IMR-90 (cell line): ENCODE data around the gene HYAL1. TPM values are rescaled to one million over a fixed set of nuclear protein-coding genes. Genes with fewer than 3 reads are reported as not detected.

Experiments used
- ATAC-seq: fragments of 200-7000 bp; cut with Tn5 transposase; 2 replicates; pipeline ENCODE4 v1.9.1; 2020; ENCODE audit warnings: low read depth, mild to moderate bottlenecking, moderate library complexity
- BruUV-seq: library from RNA; stranded (reverse); fragments of 400-500 nt; replicated peaks from 2 replicates; lab custom pipeline; 2021; lab: Mats Ljungman, UMichigan
- CTCF ChIA-PET: fragments of 300-600 bp; formaldehyde crosslinking; extraction: SDS; loops from one replicate; lab custom pipeline; 2021; ENCODE audit warnings: antibody characterized with exemption; lab: Yijun Ruan, JAX
- POLR2A ChIA-PET: fragments of 300-600 bp; sonication (Branson Sonifier 250); formaldehyde crosslinking; loops from one replicate; lab custom pipeline; 2022; ENCODE audit warnings: antibody characterized with exemption; ENCODE audit not compliant: unreplicated experiment; lab: Charles Lee
- DNase-seq: peaks from one replicate; pipeline ENCODE4 v3.0.0; 2013
- H2AFZ ChIP-seq: replicated peaks from 2 replicates; pipeline ENCODE3; 2013; ENCODE audit warnings: low read length, mild to moderate bottlenecking; ENCODE audit not compliant: poor library complexity
- H2AK5ac ChIP-seq: 2 replicates; pipeline ENCODE4 v1.6.1; 2013; ENCODE audit warnings: low read depth, low read length, inconsistent platforms
- H2AK9ac ChIP-seq: replicated peaks from 2 replicates; pipeline ENCODE3; 2013; ENCODE audit warnings: mild to moderate bottlenecking, low read depth, low read length, moderate library complexity; ENCODE audit not compliant: poor library complexity
- H2BK120ac ChIP-seq: 2 replicates; pipeline ENCODE4 v1.6.1; 2013; ENCODE audit warnings: low read depth, low read length, inconsistent platforms
- H2BK15ac ChIP-seq: 3 replicates; pipeline ENCODE4 v1.6.1; 2013; ENCODE audit warnings: low read depth, low read length, inconsistent platforms
- H2BK20ac ChIP-seq: 2 replicates; pipeline ENCODE4 v1.6.1; 2013; ENCODE audit warnings: low read depth, mild to moderate bottlenecking, inconsistent platforms, low read length, moderate library complexity
- H2BK5ac ChIP-seq: 2 replicates; pipeline ENCODE4 v1.6.1; 2013; ENCODE audit warnings: mild to moderate bottlenecking, low read depth, low read length, inconsistent platforms; ENCODE audit not compliant: poor library complexity, severe bottlenecking
- H3K14ac ChIP-seq: replicated peaks from 2 replicates; pipeline ENCODE4 v1.6.1; 2013; ENCODE audit warnings: low read depth, low read length, inconsistent platforms
- H3K18ac ChIP-seq: 2 replicates; pipeline ENCODE4 v1.6.1; 2013; ENCODE audit warnings: low read depth, low read length, control low read depth
- H3K23ac ChIP-seq: 2 replicates; pipeline ENCODE4 v1.6.1; 2013; ENCODE audit warnings: low read depth, low read length, inconsistent platforms
- H3K27ac ChIP-seq: 2 replicates; pipeline ENCODE4 v1.5.1; 2013; ENCODE audit warnings: mild to moderate bottlenecking, control low read depth, low read length; ENCODE audit not compliant: insufficient read depth
- H3K27me3 ChIP-seq: 2 replicates; pipeline ENCODE4 v1.6.1; 2013; ENCODE audit warnings: low read length; ENCODE audit not compliant: control insufficient read depth, insufficient read depth
- H3K36me3 ChIP-seq: 2 replicates; pipeline ENCODE4 v1.6.1; 2013; ENCODE audit warnings: low read length, mixed read lengths; ENCODE audit not compliant: control insufficient read depth, insufficient read depth
- H3K4ac ChIP-seq: 2 replicates; pipeline ENCODE4 v1.6.1; 2013; ENCODE audit warnings: low read depth, low read length, inconsistent platforms
- H3K4me1 ChIP-seq: 2 replicates; pipeline ENCODE4 v1.6.1; 2013; ENCODE audit warnings: low read length, mixed read lengths; ENCODE audit not compliant: control insufficient read depth, insufficient read depth
- H3K4me2 ChIP-seq: 2 replicates; pipeline ENCODE4 v1.6.1; 2013; ENCODE audit warnings: low read depth, mild to moderate bottlenecking, control low read depth, low read length, moderate library complexity
- H3K4me3 ChIP-seq: 2 replicates; pipeline ENCODE4 v1.5.1; 2013; ENCODE audit warnings: low read depth, mild to moderate bottlenecking, control low read depth, low read length, moderate library complexity; ENCODE audit not compliant: insufficient read depth
- H3K56ac ChIP-seq: 2 replicates; pipeline ENCODE4 v1.6.1; 2013; ENCODE audit warnings: low read length, inconsistent platforms; ENCODE audit not compliant: insufficient read depth; ENCODE audit errors: extremely low read depth
- H3K79me1 ChIP-seq, 2 experiments: 2 replicates each; pipeline ENCODE4 v1.6.1; 2013; ENCODE audit warnings: low read length in 2 of 2, inconsistent platforms in 1 of 2, low read depth in 1 of 2
- H3K9ac ChIP-seq: 2 replicates; pipeline ENCODE4 v1.6.1; 2013; ENCODE audit warnings: low read depth, low read length, control low read depth
- H3K9me1 ChIP-seq: 2 replicates; pipeline ENCODE4 v1.6.1; 2013; ENCODE audit warnings: low read length, inconsistent platforms; ENCODE audit not compliant: insufficient read depth
- H3K9me3 ChIP-seq: 2 replicates; pipeline ENCODE4 v1.6.1; 2013; ENCODE audit warnings: low read length; ENCODE audit not compliant: control insufficient read depth, insufficient read depth
- H4K20me1 ChIP-seq: 2 replicates; pipeline ENCODE4 v1.6.1; 2013; ENCODE audit warnings: low read length, inconsistent platforms; ENCODE audit not compliant: insufficient read depth
- H4K5ac ChIP-seq: 2 replicates; pipeline ENCODE4 v1.6.1; 2013; ENCODE audit warnings: mild to moderate bottlenecking, low read depth, low read length, control low read depth
- H4K8ac ChIP-seq, 2 experiments: 2 replicates each; pipeline ENCODE4 v1.6.1; 2013; ENCODE audit warnings: low read depth in 2 of 2, low read length in 2 of 2, control low read depth in 1 of 2, inconsistent platforms in 1 of 2
- H4K91ac ChIP-seq: 2 replicates; pipeline ENCODE4 v1.6.1; 2013; ENCODE audit warnings: low read depth, low read length, inconsistent platforms; ENCODE audit not compliant: insufficient read depth
- BHLHE40 ChIP-seq: fragments of 150-350 bp; IDR thresholded peaks from 2 replicates; pipeline ENCODE4 v1.6.1; 2016; ENCODE audit warnings: mild to moderate bottlenecking, low read depth, low read length
- CEBPB ChIP-seq: IDR thresholded peaks from 2 replicates; pipeline ENCODE4 v1.6.1; 2012; ENCODE audit warnings: low read depth, low read length, improper control_type of control experiment
- CHD1 ChIP-seq: IDR thresholded peaks from 2 replicates; pipeline ENCODE4 v1.6.1; 2012; ENCODE audit warnings: low read depth, low read length, improper control_type of control experiment
- CTCF ChIP-seq: conservative IDR thresholded peaks from 2 replicates; pipeline ENCODE4 v1.5.1; 2012; ENCODE audit warnings: mild to moderate bottlenecking, low read depth, low read length, improper control_type of control experiment
- ELK1 ChIP-seq: fragments of 150-350 bp; IDR thresholded peaks from 2 replicates; pipeline ENCODE4 v1.6.1; 2016; ENCODE audit warnings: low read depth, mild to moderate bottlenecking, low read length, moderate library complexity, borderline replicate concordance
- FOS ChIP-seq: fragments of 150-350 bp; IDR thresholded peaks from 2 replicates; pipeline ENCODE4 v1.6.1; 2016; ENCODE audit warnings: low read depth, low read length
- MAFK ChIP-seq: IDR thresholded peaks from 2 replicates; pipeline ENCODE4 v1.6.1; 2012; ENCODE audit warnings: low read depth, low read length, improper control_type of control experiment
- MAZ ChIP-seq: IDR thresholded peaks from 2 replicates; pipeline ENCODE4 v1.6.1; 2012; ENCODE audit warnings: low read depth, mild to moderate bottlenecking, low read length, improper control_type of control experiment, moderate library complexity, borderline replicate concordance
- MXI1 ChIP-seq: IDR thresholded peaks from 2 replicates; pipeline ENCODE4 v1.6.1; 2012; ENCODE audit warnings: low read depth, mild to moderate bottlenecking, low read length, moderate library complexity, borderline replicate concordance
- NFE2L2 ChIP-seq: fragments of 150-350 bp; IDR thresholded peaks from 2 replicates; pipeline ENCODE4 v1.6.1; 2016; ENCODE audit warnings: low read depth, mild to moderate bottlenecking, low read length
- POLR2A ChIP-seq: IDR thresholded peaks from 2 replicates; pipeline ENCODE4 v1.6.1; 2012; ENCODE audit warnings: mild to moderate bottlenecking, low read depth, low read length
- RAD21 ChIP-seq: IDR thresholded peaks from 2 replicates; pipeline ENCODE4 v1.6.1; 2012; ENCODE audit warnings: low read length, improper control_type of control experiment
- RCOR1 ChIP-seq: IDR thresholded peaks from 2 replicates; pipeline ENCODE4 v1.6.1; 2012; ENCODE audit warnings: mild to moderate bottlenecking, low read length, improper control_type of control experiment; ENCODE audit not compliant: insufficient replicate concordance
- RFX5 ChIP-seq: IDR thresholded peaks from 2 replicates; pipeline ENCODE4 v1.8.0; 2012; ENCODE audit warnings: low read depth, mild to moderate bottlenecking, low read length, moderate library complexity
- SMC3 ChIP-seq: fragments of 150-350 bp; IDR thresholded peaks from 2 replicates; pipeline ENCODE4 v1.6.1; 2016; ENCODE audit warnings: low read depth, mild to moderate bottlenecking, antibody characterized with exemption, low read length, moderate library complexity
- USF2 ChIP-seq: fragments of 150-350 bp; IDR thresholded peaks from 2 replicates; pipeline ENCODE4 v1.6.1; 2017; ENCODE audit warnings: mild to moderate bottlenecking, antibody characterized with exemption, low read length, low read depth
- WGBS, 2 experiments: methylation state at CpG; one replicate each; pipeline versions ENCODE4 v1.1.5 to v1.1.7; 2013; ENCODE audit warnings: missing lambda C conversion rate in 2 of 2; ENCODE audit not compliant: insufficient read length in 1 of 2; ENCODE audit errors: extremely low coverage in 2 of 2; 5-methylcytosine and 5-hydroxymethylcytosine counted together
- dilution Hi-C: fragments of 300-500 bp; cut with HindIII; formaldehyde crosslinking; loops from one replicate; pipeline ENCODE4 v1.14.3; 2018; ENCODE audit warnings: low sequenced_read_pairs; ENCODE audit not compliant: unreplicated experiment
- in situ Hi-C: fragments of 300-500 bp; cut with MboI; formaldehyde crosslinking; loops from 3 replicates; pipeline ENCODE4 v1.14.3; 2019; ENCODE audit warnings: low sequenced_read_pairs, inconsistent platforms, mixed read lengths
- intact Hi-C: fragments of 100-400 bp; cut with micrococcal nuclease; formaldehyde crosslinking; loops from 2 replicates; pipeline ENCODE4 v1.10.0; 2022
- polyA plus RNA-seq, 3 experiments: library from polyadenylated mRNA; depleted of rRNA; stranded (reverse); fragments of >200 nt; gene quantifications; 2 replicates each; pipeline ENCODE4 v1.2.3, GENCODE V29; 2012; ENCODE audit warnings: low replicate concordance in 1 of 3
- total RNA-seq: library from RNA; depleted of rRNA; stranded (reverse); fragments of >200 nt; gene quantifications from 2 replicates; pipeline ENCODE4 v1.2.3, GENCODE V29; 2012

Gene HYAL1
- total and polyA plus RNA-seq, 2 of the 4 experiments (the other 2 are of a cell fraction), result 0.32 to 0.36 TPM

GRCh38 chr3:50331364-50331907 lies 28.1 kb upstream of the HYAL1 start:
- DNase-seq, result no peak
- Histone ChIP-seq H3K79me1 (peaks cover 40 to 62% of the 10 kb centered on the region in 2 experiments), H3K9me3 (no peaks in the 10 kb centered on the region), H4K5ac (no peak overlapping the region), H2BK20ac (no peak overlapping the region), H4K91ac (no peak overlapping the region), H3K9me1 (peaks cover 16% of the 10 kb centered on the region), H3K4me2 (no peak overlapping the region), H2AFZ (no peak overlapping the region), H3K27ac (no peak overlapping the region), H4K20me1 (peaks cover 55% of the 10 kb centered on the region), H2AK5ac (no peak overlapping the region), H2BK5ac (no peak overlapping the region), H3K4me1 (peaks cover 21% of the 10 kb centered on the region), H3K36me3 (peaks cover 32% of the 10 kb centered on the region), H4K8ac (no peak overlapping the region), H2AK9ac (no peak overlapping the region), H2BK120ac (no peak overlapping the region), H3K9ac (no peak overlapping the region), H3K23ac (no peak overlapping the region), H3K4me3 (no peak overlapping the region), H3K18ac (no peak overlapping the region), H3K56ac (no peak overlapping the region), H3K27me3 (no peaks in the 10 kb centered on the region), H3K4ac (no peak overlapping the region), H3K14ac (no peak overlapping the region), H2BK15ac (no peak overlapping the region)
- no TSS peak for BruUV-seq
- WGBS, 2 experiments, result 99% methylated on average over 11 of the region's 19 CpGs; no CpG with 5 or more reads in 1 of the 2 experiments
- CTCF ChIA-PET, result no interaction called here
- in situ Hi-C loops (loop anchor here (25.0 kb wide), 3 partner anchors 1056 to 1831 kb away; partner anchors contain the start of genes ABHD14B, GPR62, MANF and PCBP4), dilution Hi-C loops (no loop called here), intact Hi-C loops (no loop called here)
- ATAC-seq, result no peak
- POLR2A ChIA-PET, result no interaction called here
- no peak for TF ChIP-seq MAZ
- no peak for TF ChIP-seq CEBPB
- TF ChIP-seq NFE2L2, result no peak
- no peak for TF ChIP-seq RCOR1
- TF ChIP-seq CHD1, result no peak
- no peak for TF ChIP-seq MAFK
- no peak for TF ChIP-seq BHLHE40
- no peak for TF ChIP-seq POLR2A
- no peak for TF ChIP-seq MXI1
- TF ChIP-seq USF2, result no peak
- TF ChIP-seq RFX5, result no peak
- no peak for TF ChIP-seq CTCF
- TF ChIP-seq RAD21, result no peak
- TF ChIP-seq FOS, result no peak
- no peak for TF ChIP-seq ELK1
- TF ChIP-seq SMC3, result no peak
